Activated T-cell treated with anti-CD3 and anti-CD28 coated beads, Interleukin-2, amount 50 U/mL, for 1 hour (primary cell): Measurements from ENCODE around the gene CLCNKA.

Source experiments
- DNase-seq: peaks from one replicate; pipeline ENCODE4 v3.0.0-alpha.2; 2020

Gene CLCNKA

GRCh38 chr1:16082283-16083038, 60.6 kb downstream of the CLCNKA start:
- DNase-seq, result peak; percentile 65

GRCh38 chr1:16083486-16083885, 61.6 kb downstream of the CLCNKA start:
- no peak for DNase-seq
